ENCODE measurements around the gene ARL8B. TPM values are rescaled to one million over a fixed set of nuclear protein-coding genes. Genes with fewer than 3 reads are reported as not detected.

ARL8B gene
- total and polyA plus RNA-seq, 10 of the 15 experiments (the other 5 are each of a cell fraction or from before 2014, with no cell fraction given): 22.0 to 80.6 (median 43.7) TPM

DNA sequence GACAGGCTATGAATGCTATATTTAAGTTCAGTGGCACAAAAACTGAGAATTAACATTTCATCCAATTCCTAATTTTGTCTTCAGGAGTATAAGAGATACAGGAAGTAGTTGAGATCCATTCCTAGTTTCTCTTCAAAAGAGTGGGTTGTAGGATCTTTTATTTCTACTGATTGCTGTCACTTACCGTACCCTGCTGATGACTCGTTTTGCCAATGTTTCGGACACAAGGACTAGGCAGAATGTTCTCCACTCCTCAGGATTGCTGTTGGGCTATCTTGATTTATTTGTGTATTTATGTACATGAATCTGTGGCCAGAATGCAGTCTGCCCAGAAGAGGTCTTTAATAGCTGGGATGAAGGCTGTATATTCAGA is 11.9 kb downstream of the ARL8B start:
- H3K27me3 ChIP-seq (replicated peaks in 1 of 2; ENCODE audit: control insufficient read depth in 2 of 2, insufficient read depth in 2 of 2, low read length in 1 of 2): no peaks in the 10 kb centered on the region
- DNase-seq (ENCODE audit: low read depth, low spot score) (no peak), ATAC-seq (no peak), FAIRE-seq (no peak)
- no peak overlapping the region for H3K4me3 ChIP-seq
- no TSS peak for BruUV-seq (replicated peaks)
- ChIA-PET RAD21 (ENCODE audit: unreplicated experiment) (interaction anchor here (1.8 kb wide), 1 partner anchor 10 kb away, joined by 6 read pairs; no protein-coding TSS in a partner anchor), SMC1A (ENCODE audit: uncharacterized antibody, unreplicated experiment) (interaction anchor here (2.8 to 10.3 kb wide), 2 partner anchors 11 to 55 kb away, joined by 9 to 284 read pairs; partner anchors contain the start of genes ARL8B and EDEM1), CTCF (interaction anchor here (1.3 kb wide), 1 partner anchor 89 kb away, joined by 3 read pairs; no protein-coding TSS in a partner anchor), POLR2A (interaction anchor here (1.2 kb wide), 1 partner anchor 10 kb away, joined by 4 read pairs; no protein-coding TSS in a partner anchor)
- H3K9ac ChIP-seq (ENCODE audit: control insufficient read depth, insufficient read depth, low read length): no peak overlapping the region
- no peak overlapping the region for H2AFZ ChIP-seq (ENCODE audit: control insufficient read depth, low read depth, low read length)
- no peak overlapping the region for H3K4me2 ChIP-seq (ENCODE audit: control insufficient read depth, insufficient read depth)
- in situ Hi-C loops (cut with MboI) (loop anchor here (10.0 kb wide), 1 partner anchor 291 kb away; no protein-coding TSS in a partner anchor), intact Hi-C loops (cut with micrococcal nuclease; ENCODE audit: unreplicated experiment) (loop anchor here (10.0 kb wide), 1 partner anchor 291 kb away; no protein-coding TSS in a partner anchor)
- no peaks in the 10 kb centered on the region for H4K20me1 ChIP-seq (ENCODE audit: control insufficient read depth, insufficient read depth)
- no peaks in the 10 kb centered on the region for H3K9me3 ChIP-seq (replicated peaks; ENCODE audit: control insufficient read depth, insufficient read depth, low read length)
- peaks cover 26% of the 10 kb centered on the region for H3K4me1 ChIP-seq (ENCODE audit: control insufficient read depth, insufficient read depth, low read length)
- peaks cover 0 to 3% of the 10 kb centered on the region in 2 experiments; a peak in 2 of 4 replicates for H3K36me3 ChIP-seq (ENCODE audit: control insufficient read depth in 2 of 2, insufficient read depth in 2 of 2, low read length in 1 of 2)
- 98% methylated on average over 3 of the region's 3 CpGs for WGBS (ENCODE audit: insufficient coverage, insufficient replicate concordance, low lambda C conversion rate, missing lambda C conversion rate)
- no peak overlapping the region for H3K27ac ChIP-seq (ENCODE audit: control insufficient read depth, insufficient read depth)
- H3K79me2 ChIP-seq (ENCODE audit: control insufficient read depth, insufficient read depth, low read length): peaks cover 85% of the 10 kb centered on the region
- 0 out of 2 replicates have a peak, but pooled peaks have one; percentile 8 for TF ChIP-seq POLR2AphosphoS5 (IDR thresholded peaks at IDR 0.05; ENCODE audit: low read length)
- TF ChIP-seq RBBP5 (conservative IDR thresholded peaks at IDR 0.05): no peak

- H3K9ac ChIP-seq (ENCODE audit: control insufficient read depth, insufficient read depth, low read length): no peak overlapping the region
- ATAC-seq (no peak), DNase-seq (ENCODE audit: low read depth, low spot score) (no peak), FAIRE-seq (no peak)
- ChIA-PET CTCF (interaction anchor here (7.3 kb wide), 1 partner anchor 55 kb away, joined by 163 read pairs; the partner anchor contains the start of gene EDEM1), SMC1A (ENCODE audit: uncharacterized antibody, unreplicated experiment) (interaction anchor here (2.8 to 10.3 kb wide), 2 partner anchors 12 to 55 kb away, joined by 9 to 284 read pairs; partner anchors contain the start of genes ARL8B and EDEM1), POLR2A (interaction anchor here (1.2 kb wide), 1 partner anchor 11 kb away, joined by 4 read pairs; no protein-coding TSS in a partner anchor), RAD21 (ENCODE audit: unreplicated experiment) (no interaction called here)
- peaks cover 31% of the 10 kb centered on the region for H3K4me1 ChIP-seq (ENCODE audit: control insufficient read depth, insufficient read depth, low read length)
- H3K4me3 ChIP-seq: no peak overlapping the region
- H3K79me2 ChIP-seq (ENCODE audit: control insufficient read depth, insufficient read depth, low read length): peaks cover 85% of the 10 kb centered on the region
- H3K27me3 ChIP-seq (replicated peaks in 1 of 2; ENCODE audit: control insufficient read depth in 2 of 2, insufficient read depth in 2 of 2, low read length in 1 of 2): no peaks in the 10 kb centered on the region
- 85% methylated on average over 3 of the region's 3 CpGs for WGBS (ENCODE audit: insufficient coverage, insufficient replicate concordance, low lambda C conversion rate, missing lambda C conversion rate)
- TF ChIP-seq NFYA (IDR thresholded peaks at IDR 0.05; ENCODE audit: borderline replicate concordance, low read depth, low read length) (no peak), MTA3 (IDR thresholded peaks at IDR 0.05; ENCODE audit: borderline replicate concordance, low read length) (no peak), ZNF217 (IDR thresholded peaks at IDR 0.05) (no peak), KLF5 (IDR thresholded peaks at IDR 0.05; ENCODE audit: partially characterized antibody) (no peak), PAX8 (IDR thresholded peaks at IDR 0.05) (no peak), BRCA1 (IDR thresholded peaks at IDR 0.05; ENCODE audit: low read depth, low read length) (no peak), CBX5 (IDR thresholded peaks at IDR 0.05; ENCODE audit: low read depth) (no peak), RBBP5 (conservative IDR thresholded peaks at IDR 0.05) (no peak), POLR2A (IDR thresholded peaks at IDR 0.05; ENCODE audit: low read depth, low read length) (no peak), HDGF (IDR thresholded peaks at IDR 0.05) (no peak)
- no peaks in the 10 kb centered on the region for H3K9me3 ChIP-seq (replicated peaks; ENCODE audit: control insufficient read depth, insufficient read depth, low read length)
- H3K36me3 ChIP-seq (ENCODE audit: control insufficient read depth in 2 of 2, insufficient read depth in 2 of 2, low read length in 1 of 2): peaks cover 0 to under 1% of the 10 kb centered on the region in 2 experiments; a peak in 2 of 4 replicates
- BruUV-seq (replicated peaks): no TSS peak
- no peak overlapping the region for H3K4me2 ChIP-seq (ENCODE audit: control insufficient read depth, insufficient read depth)
- intact Hi-C loops (cut with micrococcal nuclease; ENCODE audit: unreplicated experiment): loop anchor here (10.0 kb wide), 1 partner anchor 290 kb away; no protein-coding TSS in a partner anchor
- H2AFZ ChIP-seq (ENCODE audit: control insufficient read depth, low read depth, low read length): no peak overlapping the region
- H3K27ac ChIP-seq (ENCODE audit: control insufficient read depth, insufficient read depth): no peak overlapping the region
- H4K20me1 ChIP-seq (ENCODE audit: control insufficient read depth, insufficient read depth): no peaks in the 10 kb centered on the region
- in situ Hi-C loops (cut with MboI): loop anchor here (10.0 kb wide), 1 partner anchor 290 kb away; no protein-coding TSS in a partner anchor
Observed at GRCh38 chr3:5134499-5134898, 12.4 kb downstream of the ARL8B start.

All from GM12878 (cell line).